CD4-positive, alpha-beta T cell treated with Interferon gamma for 1 hour (primary cell): Measurements from ENCODE around the gene DHRS11.

Experiments used
- DNase-seq: peaks from one replicate; pipeline ENCODE4 v3.0.0-alpha.2; 2020

Gene DHRS11

GRCh38 chr17:36616061-36617029 is 24.7 kb downstream of the DHRS11 start:
- DNase-seq: no peak

DNA sequence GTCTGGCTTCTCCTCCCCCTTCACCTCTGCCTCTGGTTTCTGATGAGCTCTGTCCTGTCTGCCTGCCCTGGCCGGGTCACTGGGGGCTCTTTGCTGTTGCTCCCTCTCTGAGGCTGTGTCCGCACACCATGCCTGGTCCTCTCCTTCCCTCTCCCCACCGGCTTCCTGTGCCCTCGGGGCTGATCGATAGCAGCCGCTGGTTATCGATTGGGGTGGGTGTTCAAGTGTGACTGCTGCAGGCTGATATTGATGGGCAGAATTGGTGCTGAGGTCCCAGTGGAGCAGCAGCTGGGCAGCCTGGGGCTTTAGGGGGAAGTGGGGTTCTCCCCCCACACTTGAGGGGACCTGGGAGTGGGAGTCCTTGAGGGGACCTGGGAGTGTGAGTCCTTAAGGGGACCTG is 26.1 kb downstream of the DHRS11 start:
- DNase-seq: no peak

DNA sequence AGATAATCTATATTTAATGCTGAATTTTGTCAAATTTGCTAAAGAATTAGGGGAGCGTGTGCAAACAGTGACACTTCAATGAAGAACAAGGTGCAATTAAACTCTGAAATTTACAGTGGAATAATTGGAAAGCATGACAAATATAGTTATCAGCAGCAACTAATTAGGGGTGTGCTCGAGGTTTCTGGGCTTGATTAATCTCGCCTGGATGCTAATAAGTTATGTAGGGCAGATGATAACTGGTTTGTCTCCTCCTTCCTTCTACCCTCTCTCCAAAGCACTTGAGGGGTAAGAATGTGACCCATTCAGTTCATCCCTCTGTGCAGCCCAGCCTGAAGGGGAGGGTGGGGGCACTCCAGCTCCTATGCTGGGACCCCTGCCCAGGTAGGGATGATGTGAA is 31.6 kb downstream of the DHRS11 start:
- DNase-seq: no peak

- DNase-seq: no peak
Measured at GRCh38 chr17:36625188-36625587, 33.5 kb downstream of the DHRS11 start.

- DNase-seq: no peak
Measured at GRCh38 chr17:36627101-36627500, 35.4 kb downstream of the DHRS11 start.

- no peak for DNase-seq
Measured at GRCh38 chr17:36628576-36628975, 36.9 kb downstream of the DHRS11 start.

- peak; percentile 68 for DNase-seq
Measured at GRCh38 chr17:36629252-36629847, 37.7 kb downstream of the DHRS11 start.

DNA sequence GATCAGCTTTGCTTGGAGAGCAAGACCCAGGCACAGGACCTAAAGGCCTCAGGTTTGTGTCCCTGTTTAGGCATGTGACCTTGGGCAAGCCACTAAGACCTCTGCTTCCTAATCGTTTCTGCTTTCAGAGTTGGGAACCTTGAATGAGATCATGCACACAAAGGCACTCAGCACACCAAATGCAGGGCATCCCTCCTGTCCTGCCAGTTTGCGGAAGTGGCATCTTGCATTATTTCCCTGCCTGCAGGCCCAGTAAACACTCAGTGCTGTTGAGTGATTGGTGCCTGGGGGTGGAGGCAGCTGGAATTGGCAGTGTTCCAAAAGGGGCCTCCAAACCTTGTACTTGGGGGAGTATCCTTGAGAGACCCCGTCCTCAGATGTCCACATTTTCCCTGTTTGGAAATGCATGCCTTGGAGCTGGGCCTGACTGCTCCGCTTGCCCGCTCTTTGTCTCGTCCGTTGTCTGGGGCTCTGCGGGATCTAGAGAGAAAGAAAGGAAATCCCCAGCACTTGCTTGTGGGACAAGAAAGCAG is 38.4 kb downstream of the DHRS11 start:
- no peak for DNase-seq

DNA sequence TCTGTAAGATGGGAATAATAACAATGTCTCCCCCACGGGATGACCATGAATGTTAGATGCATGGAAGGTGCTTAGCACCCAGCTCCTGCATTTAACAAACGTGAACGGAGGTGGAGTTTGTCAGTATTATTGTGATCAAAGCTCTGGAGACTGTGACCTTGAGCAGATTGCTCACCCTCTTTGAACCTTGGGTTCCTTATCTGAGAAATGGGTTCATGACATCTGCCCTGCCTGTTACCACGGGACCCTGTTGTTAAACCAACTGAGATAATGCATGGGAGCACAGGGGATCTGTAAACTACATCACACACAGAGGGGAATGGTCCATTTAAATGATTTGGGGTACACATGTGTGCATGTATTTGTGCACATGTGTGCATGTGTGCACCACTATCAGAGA is 39.3 kb downstream of the DHRS11 start:
- DNase-seq: no peak

GRCh38 chr17:36632916-36633771 is 41.5 kb downstream of the DHRS11 start:
- no peak for DNase-seq

- DNase-seq: no peak
Measured at GRCh38 chr17:36640346-36640745, 48.7 kb downstream of the DHRS11 start.

DNA sequence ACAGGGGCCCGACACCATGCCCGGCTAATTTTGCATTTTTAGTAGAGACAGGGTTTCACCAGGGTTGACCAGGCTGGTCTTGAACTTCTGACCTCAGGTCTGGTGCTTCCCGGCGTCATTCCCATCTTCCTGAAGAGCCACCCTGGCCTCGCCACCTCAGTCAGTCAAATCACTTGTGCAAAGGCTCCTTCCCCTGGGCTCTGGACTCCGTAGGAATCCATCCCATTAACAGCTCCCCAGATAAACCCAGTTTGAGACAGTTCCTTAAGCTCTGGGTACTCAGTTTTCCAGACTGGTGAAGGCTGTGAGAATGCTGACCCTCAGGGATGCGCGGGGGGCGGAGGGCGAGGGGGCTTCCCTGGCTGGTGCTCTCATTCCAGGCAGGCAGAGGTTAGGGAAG is 49.2 kb downstream of the DHRS11 start:
- no peak for DNase-seq

DNA sequence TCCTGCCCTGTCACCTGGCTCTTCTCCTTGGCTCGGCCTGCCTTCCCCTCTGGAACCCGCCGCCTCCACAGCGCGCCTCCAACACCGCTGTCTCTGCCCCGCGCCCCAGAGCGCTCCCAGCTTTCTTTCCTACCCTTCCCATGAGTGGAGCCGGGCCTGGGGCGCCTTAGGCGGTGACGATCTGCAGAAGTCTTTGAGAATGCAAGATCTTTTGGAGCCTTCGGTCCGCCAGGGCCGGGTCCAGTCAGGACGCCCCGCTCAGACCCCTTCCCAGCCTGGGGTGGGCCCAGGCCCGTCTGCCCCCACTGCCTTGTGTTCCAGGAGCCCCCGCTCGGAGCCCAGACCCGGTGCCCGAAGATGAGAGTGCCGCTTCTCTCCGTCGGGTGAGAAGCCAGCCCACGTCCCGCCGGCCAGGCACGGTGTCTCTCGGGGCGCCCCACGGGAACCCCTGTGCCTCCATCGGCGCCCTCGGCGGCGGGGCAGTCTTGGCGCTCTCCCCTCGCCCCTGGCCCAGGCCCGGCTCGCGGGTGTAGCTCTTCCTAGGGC is 49.7 kb downstream of the DHRS11 start:
- no peak for DNase-seq

DNA sequence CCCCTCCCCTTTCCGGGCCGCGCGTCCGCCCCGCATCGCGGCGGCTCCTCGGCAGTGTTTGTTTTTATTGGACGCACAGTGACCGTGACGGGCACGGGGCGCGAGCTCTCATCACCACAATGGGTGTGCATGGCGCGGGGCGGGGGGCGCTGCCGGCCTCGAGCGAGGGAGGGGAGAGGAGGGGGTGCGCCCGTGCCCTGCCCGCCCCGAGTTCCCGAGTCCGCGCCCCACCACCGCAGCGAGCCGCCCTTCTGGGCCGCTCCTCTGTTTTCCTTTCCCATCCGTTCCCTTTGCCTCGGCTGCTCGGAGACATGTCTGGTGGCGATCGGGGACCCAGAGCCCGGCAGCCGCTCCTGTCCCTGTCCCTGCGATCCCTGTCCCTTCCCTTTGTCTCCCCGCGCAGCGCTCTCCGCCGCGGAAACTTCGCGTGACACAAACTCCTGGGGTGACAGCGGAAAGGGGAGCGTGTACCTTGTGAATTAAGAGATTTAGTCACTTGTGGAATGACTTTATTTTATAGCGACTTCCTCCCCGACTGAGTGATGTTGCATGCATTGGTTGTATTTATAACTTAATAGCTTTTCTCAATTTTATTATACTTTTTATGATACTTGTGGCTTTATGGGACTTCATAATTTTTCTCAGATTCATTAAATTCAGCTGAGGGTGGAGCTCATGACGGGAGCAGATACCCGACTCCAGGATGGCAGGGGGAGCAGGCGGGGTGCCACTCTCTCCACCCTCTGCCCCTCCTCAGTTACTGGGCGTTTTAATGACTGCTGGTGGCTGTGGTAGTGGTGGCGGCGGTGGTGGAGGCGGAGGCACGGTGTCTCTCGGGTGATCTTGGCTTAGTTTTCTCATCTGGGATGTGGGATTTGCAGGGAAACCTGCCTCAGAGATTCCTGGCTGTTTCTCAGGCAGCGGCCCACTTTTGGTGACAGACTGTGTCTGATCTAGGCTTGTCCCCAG is 50.5 kb downstream of the DHRS11 start:
- DNase-seq: no peak

GRCh38 chr17:36643086-36643685 is 51.5 kb downstream of the DHRS11 start:
- DNase-seq: no peak

- DNase-seq: no peak
Measured at GRCh38 chr17:36645422-36645821, 53.7 kb downstream of the DHRS11 start.

DNA sequence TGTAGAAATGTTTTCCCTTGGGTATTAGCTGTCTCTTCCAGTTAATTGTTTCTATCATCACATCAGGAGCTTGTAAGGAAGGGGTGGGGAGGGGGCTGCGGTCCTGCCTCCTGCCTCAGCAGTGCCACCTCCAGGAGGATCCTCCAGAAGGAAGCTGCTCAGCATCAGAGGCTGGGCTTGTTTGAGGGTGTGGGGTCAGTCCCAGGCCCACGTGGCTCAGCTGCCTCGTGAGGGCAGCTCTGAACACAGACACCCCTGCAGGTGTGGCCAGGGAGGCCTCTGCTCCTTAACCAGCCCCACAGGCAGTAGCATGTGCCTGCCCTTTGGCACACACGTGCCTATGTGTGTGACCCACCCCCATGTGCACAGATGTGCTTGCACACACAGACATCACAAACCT is 56.0 kb downstream of the DHRS11 start:
- DNase-seq: no peak

DNA sequence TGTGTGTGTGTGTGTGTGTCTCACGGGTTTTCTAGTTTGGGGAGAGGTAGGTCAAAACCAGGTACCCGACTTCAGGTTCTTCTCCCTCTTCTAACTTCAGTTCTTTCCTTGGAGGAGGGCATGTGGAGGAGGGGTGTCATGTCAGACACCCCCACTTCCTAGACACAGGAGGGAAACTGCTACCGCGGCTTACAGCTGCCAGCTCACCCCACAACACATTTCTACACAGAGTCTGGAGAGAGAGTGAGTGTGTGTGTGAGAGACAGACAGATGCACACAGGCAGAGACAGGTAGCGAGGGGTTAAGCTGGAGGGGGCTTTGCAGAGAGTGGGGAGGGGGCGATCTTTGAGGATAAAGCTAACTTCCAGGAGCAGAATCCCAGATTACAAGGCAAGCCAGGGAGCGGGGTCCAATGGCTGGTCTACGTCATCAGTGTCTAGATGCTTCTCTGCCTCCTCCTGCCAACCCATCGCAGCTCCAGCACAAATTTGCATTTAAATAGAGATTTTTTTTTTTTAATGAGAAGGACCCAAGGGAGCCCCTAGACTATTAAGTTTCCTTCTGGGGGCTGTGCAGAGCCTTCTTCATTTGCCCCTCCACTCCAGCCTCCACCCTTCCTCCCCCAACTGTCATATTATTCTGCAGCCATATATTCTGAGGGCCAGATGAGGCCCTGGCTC is 58.6 kb downstream of the DHRS11 start:
- no peak for DNase-seq
